22Rv1 (cell line): ENCODE results near the gene SLC39A5.

Experiments used
- H3K27ac ChIP-seq: fragments of 450-650 bp; 2 replicates; pipeline ENCODE4 v1.5.1; 2017
- CTCF ChIP-seq: fragments of 450-650 bp; IDR thresholded peaks from 2 replicates; pipeline ENCODE4 v1.5.1; 2017; ENCODE audit warnings: mild to moderate bottlenecking
- ZFX ChIP-seq: fragments of 450-650 bp; IDR thresholded peaks from 2 replicates; pipeline ENCODE4 v1.6.1; 2017; ENCODE audit warnings: antibody characterized with exemption, borderline replicate concordance

Gene SLC39A5

GRCh38 chr12:56247923-56248322, 18.1 kb downstream of the SLC39A5 start:
- no peak for TF ChIP-seq ZFX
- no peak overlapping the region for H3K27ac ChIP-seq

- H3K27ac ChIP-seq: no peak overlapping the region
- TF ChIP-seq CTCF: no peak
- no peak for TF ChIP-seq ZFX
Observed at GRCh38 chr12:56248711-56249110, 18.9 kb downstream of the SLC39A5 start.

- TF ChIP-seq CTCF: no peak
- no peak for TF ChIP-seq ZFX
- 0 out of 2 replicates have a peak overlapping the region, but pooled peaks have one; percentile 12 for H3K27ac ChIP-seq
Observed at GRCh38 chr12:56252649-56253048, 22.8 kb downstream of the SLC39A5 start.

GRCh38 chr12:56253091-56253490, 23.2 kb downstream of the SLC39A5 start:
- H3K27ac ChIP-seq: no peak overlapping the region
- no peak for TF ChIP-seq CTCF
- no peak for TF ChIP-seq ZFX

GRCh38 chr12:56255671-56256070, 25.8 kb downstream of the SLC39A5 start:
- H3K27ac ChIP-seq: no peak overlapping the region
- no peak for TF ChIP-seq ZFX
- no peak for TF ChIP-seq CTCF

- TF ChIP-seq CTCF (no peak), ZFX (no peak)
- peak overlapping the region; percentile 81 for H3K27ac ChIP-seq
Observed at GRCh38 chr12:56256326-56256960, 26.6 kb downstream of the SLC39A5 start.

- peak overlapping the region; percentile 81 for H3K27ac ChIP-seq
- no peak for TF ChIP-seq ZFX
- no peak for TF ChIP-seq CTCF
Observed at GRCh38 chr12:56257071-56257470, 27.2 kb downstream of the SLC39A5 start.

- TF ChIP-seq ZFX (no peak), CTCF (no peak)
- H3K27ac ChIP-seq: peak overlapping the region; percentile 81
Observed at GRCh38 chr12:56257491-56258067, 27.7 kb downstream of the SLC39A5 start.
